HepG2 (cell line): ENCODE results near the gene FGA. TPM values are rescaled to one million over a fixed set of nuclear protein-coding genes. Genes with fewer than 3 reads are reported as not detected.
A peak's percentile ranks its signal among the peaks of the same experiment; 100 is the strongest.

Source experiments
- ATF1 ChIP-seq: IDR thresholded peaks from 2 replicates; pipeline ENCODE4 v1.6.1; 2016; ENCODE audit warnings: mild to moderate bottlenecking, control low read depth
- GFI1 ChIP-seq: sonication (generic); formaldehyde crosslinking; IDR thresholded peaks from 2 replicates; pipeline ENCODE4 v1.5.0; 2020; ENCODE audit warnings: missing genetic modification reagents, mild to moderate bottlenecking, borderline replicate concordance
- ISL2 ChIP-seq: sonication (generic); formaldehyde crosslinking; IDR thresholded peaks from 2 replicates; pipeline ENCODE4 v1.5.0; 2020; ENCODE audit warnings: missing genetic modification reagents
- KDM5A ChIP-seq: fragments of 200-600 bp; sonication (generic); IDR thresholded peaks from 2 replicates; pipeline ENCODE4 v1.7.0; 2018; ENCODE audit warnings: antibody characterized with exemption, mild to moderate bottlenecking, low read length, borderline replicate concordance
- POGZ ChIP-seq: sonication (generic); formaldehyde crosslinking; IDR thresholded peaks from 2 replicates; pipeline ENCODE4 v1.4.0; 2020; ENCODE audit warnings: mild to moderate bottlenecking, missing genetic modification reagents
- RFXANK ChIP-seq: IDR thresholded peaks from 2 replicates; pipeline ENCODE4 v1.6.1; 2016
- SP5 ChIP-seq: IDR thresholded peaks from 2 replicates; pipeline ENCODE4 v1.6.1; 2016; ENCODE audit warnings: low read depth, borderline replicate concordance
- TCF12 ChIP-seq, 2 experiments: fragments of 450-650 bp in 1 of 2; sonication (generic) in 1 of 2; formaldehyde crosslinking in 1 of 2; IDR thresholded peaks; 2 replicates each; pipeline versions ENCODE4 v1.6.1 to v1.8.0; 2017 to 2022; ENCODE audit warnings: antibody characterized with exemption in 1 of 2, mild to moderate bottlenecking in 1 of 2, missing genetic modification reagents in 1 of 2, moderate library complexity in 1 of 2
- TFE3 ChIP-seq: IDR thresholded peaks from 2 replicates; pipeline ENCODE4 v1.6.1; 2016
- THAP11 ChIP-seq: IDR thresholded peaks from 2 replicates; pipeline ENCODE4 v1.6.1; 2016; ENCODE audit warnings: missing biosample characterization, missing genetic modification reagents
- ZNF362 ChIP-seq: sonication (generic); formaldehyde crosslinking; IDR thresholded peaks from 2 replicates; pipeline ENCODE4 v1.4.0; 2020; ENCODE audit warnings: missing genetic modification reagents, mild to moderate bottlenecking, borderline replicate concordance
- ZNF543 ChIP-seq: sonication (generic); formaldehyde crosslinking; IDR thresholded peaks from 2 replicates; pipeline ENCODE4 v1.4.0; 2020; ENCODE audit warnings: mild to moderate bottlenecking, missing genetic modification reagents
- ZNF564 ChIP-seq: sonication (generic); formaldehyde crosslinking; IDR thresholded peaks from 2 replicates; pipeline ENCODE4 v1.8.1; 2023; ENCODE audit warnings: mild to moderate bottlenecking, missing genetic modification reagents
- ZNF609 ChIP-seq: sonication (generic); formaldehyde crosslinking; IDR thresholded peaks from 2 replicates; pipeline ENCODE4 v1.4.0; 2020; ENCODE audit warnings: mild to moderate bottlenecking, missing genetic modification reagents, borderline replicate concordance
- ZNF652 ChIP-seq: IDR thresholded peaks from 2 replicates; pipeline ENCODE4 v1.6.1; 2016; ENCODE audit warnings: low read depth, borderline replicate concordance
- ZNF709 ChIP-seq: sonication (generic); formaldehyde crosslinking; IDR thresholded peaks from 2 replicates; pipeline ENCODE4 v1.5.0; 2020; ENCODE audit warnings: mild to moderate bottlenecking, missing genetic modification reagents
- ZSCAN30 ChIP-seq: sonication (generic); formaldehyde crosslinking; IDR thresholded peaks from 2 replicates; pipeline ENCODE4 v1.5.0; 2020; ENCODE audit warnings: mild to moderate bottlenecking, missing genetic modification reagents
- polyA plus RNA-seq, 8 experiments: library from polyadenylated mRNA; depleted of rRNA in 3 of 8; stranded (reverse) in 7 of 8; unstranded in 1 of 8; fragments of >200 nt; fragmentation: Illumina TruSeq in 4 of 8; extraction: Trizol in 4 of 8; gene quantifications; 2 replicates each; pipeline versions ENCODE4 v1.2.1 to v1.2.3, GENCODE V29; 2011 to 2016; ENCODE audit warnings: low read depth in 4 of 8, missing spikeins in 1 of 8, mixed read lengths in 1 of 8; ENCODE audit not compliant: insufficient read depth in 1 of 8
- total RNA-seq, 5 experiments: library from RNA; depleted of rRNA; stranded (reverse); fragments of >200 nt; fragmentation: Illumina TruSeq; extraction: Trizol; gene quantifications; 2 replicates each; pipeline ENCODE4 v1.2.3, GENCODE V29; 2016; ENCODE audit warnings: low read depth in 1 of 5
- TF ChIP-seq, protein P1 (sequence below): sonication (generic); formaldehyde crosslinking; IDR thresholded peaks from 2 replicates; pipeline ENCODE4 v1.4.0; 2020; ENCODE audit warnings: missing genetic modification reagents, borderline replicate concordance
- TF ChIP-seq, protein P2 (sequence below): sonication (generic); IDR thresholded peaks from 2 replicates; pipeline ENCODE4 v1.6.1; 2016; ENCODE audit warnings: low read depth, borderline replicate concordance

Gene FGA
- total and polyA plus RNA-seq, 2 of the 13 experiments (the other 11 are each of a cell fraction or from before 2014, with no cell fraction given), result 640 to 1,523 TPM

- TF ChIP-seq, protein P1, sequence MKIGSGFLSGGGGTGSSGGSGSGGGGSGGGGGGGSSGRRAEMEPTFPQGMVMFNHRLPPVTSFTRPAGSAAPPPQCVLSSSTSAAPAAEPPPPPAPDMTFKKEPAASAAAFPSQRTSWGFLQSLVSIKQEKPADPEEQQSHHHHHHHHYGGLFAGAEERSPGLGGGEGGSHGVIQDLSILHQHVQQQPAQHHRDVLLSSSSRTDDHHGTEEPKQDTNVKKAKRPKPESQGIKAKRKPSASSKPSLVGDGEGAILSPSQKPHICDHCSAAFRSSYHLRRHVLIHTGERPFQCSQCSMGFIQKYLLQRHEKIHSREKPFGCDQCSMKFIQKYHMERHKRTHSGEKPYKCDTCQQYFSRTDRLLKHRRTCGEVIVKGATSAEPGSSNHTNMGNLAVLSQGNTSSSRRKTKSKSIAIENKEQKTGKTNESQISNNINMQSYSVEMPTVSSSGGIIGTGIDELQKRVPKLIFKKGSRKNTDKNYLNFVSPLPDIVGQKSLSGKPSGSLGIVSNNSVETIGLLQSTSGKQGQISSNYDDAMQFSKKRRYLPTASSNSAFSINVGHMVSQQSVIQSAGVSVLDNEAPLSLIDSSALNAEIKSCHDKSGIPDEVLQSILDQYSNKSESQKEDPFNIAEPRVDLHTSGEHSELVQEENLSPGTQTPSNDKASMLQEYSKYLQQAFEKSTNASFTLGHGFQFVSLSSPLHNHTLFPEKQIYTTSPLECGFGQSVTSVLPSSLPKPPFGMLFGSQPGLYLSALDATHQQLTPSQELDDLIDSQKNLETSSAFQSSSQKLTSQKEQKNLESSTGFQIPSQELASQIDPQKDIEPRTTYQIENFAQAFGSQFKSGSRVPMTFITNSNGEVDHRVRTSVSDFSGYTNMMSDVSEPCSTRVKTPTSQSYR (CRISPR knock-in tag), result peak; percentile 17; the same call in 1 of the 2 replicates
- peak; percentile 62; the same call in 1 of the 2 replicates for TF ChIP-seq SP5 (CRISPR knock-in tag)
- peak; percentile 87 for TF ChIP-seq GFI1 (CRISPR knock-in tag)
- TF ChIP-seq ATF1 (CRISPR knock-in tag), result 0 out of 2 replicates have a peak, but pooled peaks have one; percentile 22
- TF ChIP-seq RFXANK (CRISPR knock-in tag), result no peak
- peak; percentile 94 for TF ChIP-seq ZNF609 (CRISPR knock-in tag)
- peak; percentile 37; the same call in 1 of the 2 replicates for TF ChIP-seq TFE3 (CRISPR knock-in tag)
- TF ChIP-seq, protein P2, sequence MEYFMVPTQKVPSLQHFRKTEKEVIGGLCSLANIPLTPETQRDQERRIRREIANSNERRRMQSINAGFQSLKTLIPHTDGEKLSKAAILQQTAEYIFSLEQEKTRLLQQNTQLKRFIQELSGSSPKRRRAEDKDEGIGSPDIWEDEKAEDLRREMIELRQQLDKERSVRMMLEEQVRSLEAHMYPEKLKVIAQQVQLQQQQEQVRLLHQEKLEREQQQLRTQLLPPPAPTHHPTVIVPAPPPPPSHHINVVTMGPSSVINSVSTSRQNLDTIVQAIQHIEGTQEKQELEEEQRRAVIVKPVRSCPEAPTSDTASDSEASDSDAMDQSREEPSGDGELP, result 0 out of 2 replicates have a peak, but pooled peaks have one; percentile 19
- 0 out of 2 replicates have a peak, but pooled peaks have one; percentile 27 for TF ChIP-seq ZNF564 (CRISPR knock-in tag)
- TF ChIP-seq KDM5A, result no peak
- no peak for TF ChIP-seq TCF12 (IDR thresholded peaks at IDR 0.05)
- 0 out of 2 replicates have a peak, but pooled peaks have one; percentile 54 for TF ChIP-seq TCF12 (CRISPR knock-in tag; IDR thresholded peaks at IDR 0.05)
- TF ChIP-seq POGZ (CRISPR knock-in tag), result peak; percentile 65
- no peak for TF ChIP-seq ZSCAN30 (CRISPR knock-in tag)
- peak; percentile 67; the same call in 1 of the 2 replicates for TF ChIP-seq ZNF362
- peak; percentile 78 for TF ChIP-seq THAP11
- TF ChIP-seq ISL2, result peak; percentile 96
- TF ChIP-seq ZNF709 (CRISPR knock-in tag), result no peak
- TF ChIP-seq ZNF652, result peak; percentile 45; the same call in 1 of the 2 replicates
- TF ChIP-seq ZNF543, result no peak
These were observed 5.3 kb upstream of the FGA start (continued) for GRCh38 chr4:154595807-154596206.
